Mucosa of stomach (tissue), 1 donor: ENCODE measurements around the gene PLXNA4.

Experiments used
- H3K27me3 ChIP-seq: one replicate; pipeline ENCODE4 v1.7.0; 2013; ENCODE audit warnings: mild to moderate bottlenecking, low read length; ENCODE audit not compliant: control insufficient read depth, insufficient read depth
- H3K36me3 ChIP-seq: one replicate; pipeline ENCODE4 v1.7.0; 2013; ENCODE audit warnings: low read length; ENCODE audit not compliant: control insufficient read depth, insufficient read depth
- H3K4me1 ChIP-seq: one replicate; pipeline ENCODE4 v1.7.0; 2013; ENCODE audit warnings: mild to moderate bottlenecking, low read length; ENCODE audit not compliant: control insufficient read depth, insufficient read depth
- H3K4me3 ChIP-seq: one replicate; pipeline ENCODE4 v1.7.0; 2013; ENCODE audit warnings: low read length
- H3K9ac ChIP-seq: one replicate; pipeline ENCODE4 v1.7.0; 2013; ENCODE audit warnings: mild to moderate bottlenecking, low read length, moderate library complexity
- H3K9me3 ChIP-seq: one replicate; pipeline ENCODE4 v1.7.0; 2013; ENCODE audit warnings: mild to moderate bottlenecking, low read length, moderate library complexity; ENCODE audit not compliant: control insufficient read depth
- donor health status: Pancreatic carcinoma.

PLXNA4 gene

GRCh38 chr7:132544025-132544424 is 32.2 kb downstream of the PLXNA4 start:
- Histone ChIP-seq H3K4me3 (no peak overlapping the region), H3K4me1 (no peaks in the 10 kb centered on the region), H3K9me3 (no peaks in the 10 kb centered on the region), H3K9ac (no peak overlapping the region), H3K36me3 (no peaks in the 10 kb centered on the region), H3K27me3 (peaks cover 18% of the 10 kb centered on the region)

GRCh38 chr7:132542895-132543294 is 33.4 kb downstream of the PLXNA4 start:
- Histone ChIP-seq H3K9me3 (no peaks in the 10 kb centered on the region), H3K4me3 (no peak overlapping the region), H3K4me1 (no peaks in the 10 kb centered on the region), H3K9ac (no peak overlapping the region), H3K36me3 (no peaks in the 10 kb centered on the region), H3K27me3 (peaks cover 18% of the 10 kb centered on the region)

- Histone ChIP-seq H3K27me3 (peaks cover 23% of the 10 kb centered on the region), H3K9ac (no peak overlapping the region), H3K4me1 (no peaks in the 10 kb centered on the region), H3K9me3 (no peaks in the 10 kb centered on the region), H3K36me3 (no peaks in the 10 kb centered on the region), H3K4me3 (no peak overlapping the region)
These were observed 34.6 kb downstream of the PLXNA4 start for GRCh38 chr7:132541656-132542055.

GRCh38 chr7:132537456-132538145 is 38.7 kb downstream of the PLXNA4 start:
- no peak overlapping the region for H3K9ac ChIP-seq
- H3K36me3 ChIP-seq, result no peaks in the 10 kb centered on the region
- H3K4me1 ChIP-seq, result no peaks in the 10 kb centered on the region
- no peak overlapping the region for H3K4me3 ChIP-seq
- H3K9me3 ChIP-seq, result no peaks in the 10 kb centered on the region
- H3K27me3 ChIP-seq, result peaks cover 9% of the 10 kb centered on the region

- H3K9me3 ChIP-seq, result no peaks in the 10 kb centered on the region
- H3K36me3 ChIP-seq, result no peaks in the 10 kb centered on the region
- peaks cover 9% of the 10 kb centered on the region for H3K27me3 ChIP-seq
- no peak overlapping the region for H3K4me3 ChIP-seq
- H3K9ac ChIP-seq, result no peak overlapping the region
- H3K4me1 ChIP-seq, result no peaks in the 10 kb centered on the region
These were observed 39.4 kb downstream of the PLXNA4 start for GRCh38 chr7:132536654-132537395.

- Histone ChIP-seq H3K27me3 (peaks cover 5% of the 10 kb centered on the region), H3K4me1 (no peaks in the 10 kb centered on the region), H3K36me3 (no peaks in the 10 kb centered on the region), H3K4me3 (no peak overlapping the region), H3K9me3 (no peaks in the 10 kb centered on the region), H3K9ac (no peak overlapping the region)
These were observed 42.4 kb downstream of the PLXNA4 start for GRCh38 chr7:132533916-132534315.

GRCh38 chr7:132532281-132532680 is 44.0 kb downstream of the PLXNA4 start:
- Histone ChIP-seq H3K27me3 (peaks cover 5% of the 10 kb centered on the region), H3K9ac (no peak overlapping the region), H3K9me3 (no peaks in the 10 kb centered on the region), H3K36me3 (no peaks in the 10 kb centered on the region), H3K4me1 (no peaks in the 10 kb centered on the region), H3K4me3 (no peak overlapping the region)

- Histone ChIP-seq H3K36me3 (no peaks in the 10 kb centered on the region), H3K4me1 (no peaks in the 10 kb centered on the region), H3K4me3 (no peak overlapping the region), H3K9me3 (no peaks in the 10 kb centered on the region), H3K27me3 (no peaks in the 10 kb centered on the region), H3K9ac (no peak overlapping the region)
These were observed 44.7 kb downstream of the PLXNA4 start for GRCh38 chr7:132531562-132531961.

GRCh38 chr7:132528695-132529094 is 47.6 kb downstream of the PLXNA4 start:
- Histone ChIP-seq H3K36me3 (no peaks in the 10 kb centered on the region), H3K27me3 (no peaks in the 10 kb centered on the region), H3K4me1 (no peaks in the 10 kb centered on the region), H3K4me3 (no peak overlapping the region), H3K9me3 (no peaks in the 10 kb centered on the region), H3K9ac (no peak overlapping the region)

- Histone ChIP-seq H3K4me3 (no peak overlapping the region), H3K36me3 (no peaks in the 10 kb centered on the region), H3K9me3 (no peaks in the 10 kb centered on the region), H3K4me1 (no peaks in the 10 kb centered on the region), H3K27me3 (no peaks in the 10 kb centered on the region), H3K9ac (no peak overlapping the region)
These were observed 48.5 kb downstream of the PLXNA4 start for GRCh38 chr7:132527467-132528410.

GRCh38 chr7:132526111-132526740 is 50.0 kb downstream of the PLXNA4 start:
- Histone ChIP-seq H3K9ac (no peak overlapping the region), H3K4me3 (no peak overlapping the region), H3K4me1 (no peaks in the 10 kb centered on the region), H3K9me3 (no peaks in the 10 kb centered on the region), H3K27me3 (no peaks in the 10 kb centered on the region), H3K36me3 (no peaks in the 10 kb centered on the region)
